HepG2 (cell line): ENCODE measurements around the gene RTN1. TPM values are rescaled to one million over a fixed set of nuclear protein-coding genes. Genes with fewer than 3 reads are reported as not detected.

Source experiments
- ATAC-seq: fragments of 200-7000 bp; cut with Tn5 transposase; 3 replicates; pipeline ENCODE4 v1.9.1; 2020; ENCODE audit warnings: mild to moderate bottlenecking, moderate library complexity
- BruUV-seq: library from RNA; stranded (reverse); fragments of 400-500 nt; replicated peaks from 2 replicates; lab custom pipeline; 2021; lab: Mats Ljungman, UMichigan
- CTCF ChIA-PET: fragments of 300-600 bp; formaldehyde crosslinking; extraction: SDS; loops from one replicate; lab custom pipeline; 2021; ENCODE audit warnings: low total read pairs, inconsistent platforms, low intra/inter-chr PET ratio; lab: Yijun Ruan, JAX
- POLR2A ChIA-PET: fragments of 350-600 bp; sonication (Branson Sonifier 250); formaldehyde crosslinking; loops from one replicate; lab custom pipeline; 2020; ENCODE audit warnings: antibody characterized with exemption, inconsistent platforms; lab: Yijun Ruan, JAX
- DNase-seq: peaks from one replicate; pipeline ENCODE4 v3.0.0-alpha.2; 2015; ENCODE audit warnings: low spot score
- FAIRE-seq: peaks from 3 replicates; lab custom pipeline; 2011; peaks lifted over from hg19 to GRCh38; lab: Jason Lieb, UNC
- H2AFZ ChIP-seq: one replicate; pipeline ENCODE4 v1.6.1; 2011; ENCODE audit warnings: low read length, inconsistent platforms
- H3K27ac ChIP-seq: fragments of 300-600 bp; 3 replicates; pipeline ENCODE4 v1.8.0; 2011; ENCODE audit warnings: mixed run types, mild to moderate bottlenecking, mixed read lengths, low read length, inconsistent platforms; ENCODE audit not compliant: insufficient read depth; ENCODE audit errors: extremely low read length
- H3K27me3 ChIP-seq, 2 experiments: fragments of 200-600 bp in 1 of 2; 2 replicates in 1 of 2; 3 replicates in 1 of 2; pipeline versions ENCODE4 v1.6.0 to v1.8.0; 2011; ENCODE audit warnings: low read length in 2 of 2, mild to moderate bottlenecking in 2 of 2, moderate library complexity in 2 of 2, inconsistent platforms in 1 of 2; ENCODE audit not compliant: insufficient read depth in 2 of 2, control insufficient read depth in 1 of 2
- H3K36me3 ChIP-seq, 2 experiments: fragments of 200-600 bp in 1 of 2; replicated peaks in 1 of 2; 2 replicates in 1 of 2; 3 replicates in 1 of 2; pipeline versions ENCODE4 v1.5.1 to v1.8.0; 2011; ENCODE audit warnings: low read length in 2 of 2, inconsistent platforms in 1 of 2; ENCODE audit not compliant: insufficient read depth in 2 of 2, control insufficient read depth in 1 of 2
- H3K4me1 ChIP-seq: 2 replicates; pipeline ENCODE4 v1.5.1; 2012; ENCODE audit warnings: low read length, inconsistent platforms; ENCODE audit not compliant: insufficient read depth
- H3K4me2 ChIP-seq: 2 replicates; pipeline ENCODE4 v1.6.0; 2011; ENCODE audit warnings: low read depth, low read length, inconsistent platforms
- H3K4me3 ChIP-seq, 3 experiments: fragments of 200-600 bp in 1 of 3; sonication (generic), shearing (Covaris generic) in 1 of 3; replicated peaks in 1 of 3; 2 replicates each; pipeline ENCODE4 v1.5.1; 2011 to 2016; ENCODE audit warnings: low read length in 3 of 3, inconsistent platforms in 2 of 3, low read depth in 2 of 3, mild to moderate bottlenecking in 2 of 3, control low read depth in 1 of 3, mixed read lengths in 1 of 3; ENCODE audit not compliant: insufficient read depth in 1 of 3
- H3K79me2 ChIP-seq: one replicate; pipeline ENCODE4 v1.6.1; 2011; ENCODE audit warnings: low read length, inconsistent platforms; ENCODE audit not compliant: insufficient read depth
- H3K9ac ChIP-seq: 2 replicates; pipeline ENCODE4 v1.6.0; 2011; ENCODE audit warnings: mild to moderate bottlenecking, low read depth, low read length, inconsistent platforms; ENCODE audit not compliant: insufficient read depth
- H3K9me3 ChIP-seq: 2 replicates; pipeline ENCODE4 v1.5.1; 2012; ENCODE audit warnings: mild to moderate bottlenecking, low read length
- H4K20me1 ChIP-seq: 2 replicates; pipeline ENCODE4 v1.6.0; 2011; ENCODE audit warnings: inconsistent platforms, mild to moderate bottlenecking, low read length, moderate library complexity; ENCODE audit not compliant: insufficient read depth
- BATF2 ChIP-seq: sonication (generic); formaldehyde crosslinking; IDR thresholded peaks from 2 replicates; pipeline ENCODE4 v1.8.0; 2022; ENCODE audit warnings: mild to moderate bottlenecking, missing genetic modification reagents, moderate library complexity
- BORCS8-MEF2B ChIP-seq: sonication (generic); formaldehyde crosslinking; IDR thresholded peaks from 2 replicates; pipeline ENCODE4 v1.8.0; 2022; ENCODE audit warnings: mild to moderate bottlenecking, missing genetic modification reagents
- CTCF ChIP-seq: sonication (generic); formaldehyde crosslinking; IDR thresholded peaks from 2 replicates; pipeline ENCODE4 v1.5.0; 2020; ENCODE audit warnings: mild to moderate bottlenecking, missing genetic modification reagents, moderate library complexity
- HNF1B ChIP-seq: sonication (generic); formaldehyde crosslinking; IDR thresholded peaks from 2 replicates; pipeline ENCODE4 v1.5.1; 2020; ENCODE audit warnings: mild to moderate bottlenecking, moderate library complexity, missing genetic modification reagents
- MIXL1 ChIP-seq: IDR thresholded peaks from 2 replicates; pipeline ENCODE4 v1.6.1; 2016
- TOPORS ChIP-seq: sonication (generic); formaldehyde crosslinking; IDR thresholded peaks from 2 replicates; pipeline ENCODE4 v1.8.0; 2023; ENCODE audit warnings: mild to moderate bottlenecking, missing genetic modification reagents
- ZNF180 ChIP-seq: sonication (generic); formaldehyde crosslinking; IDR thresholded peaks from 2 replicates; pipeline ENCODE4 v1.4.0; 2020; ENCODE audit warnings: low read depth, missing genetic modification reagents, borderline replicate concordance
- ZNF549 ChIP-seq: sonication (generic); formaldehyde crosslinking; IDR thresholded peaks from 2 replicates; pipeline ENCODE4 v1.5.0; 2020; ENCODE audit warnings: missing genetic modification reagents
- ZNF780A ChIP-seq: sonication (generic); formaldehyde crosslinking; IDR thresholded peaks from 2 replicates; pipeline ENCODE4 v1.8.0; 2022; ENCODE audit warnings: mild to moderate bottlenecking, missing genetic modification reagents, moderate library complexity
- ZNF841 ChIP-seq: sonication (generic); formaldehyde crosslinking; IDR thresholded peaks from 2 replicates; pipeline ENCODE4 v1.8.1; 2023; ENCODE audit warnings: missing genetic modification reagents, borderline replicate concordance
- WGBS: methylation state at CpG from one replicate; pipeline ENCODE4 v1.1.6; 2017; ENCODE audit warnings: low lambda C conversion rate; 5-methylcytosine and 5-hydroxymethylcytosine counted together
- in situ Hi-C: cut with HindIII; loops from 2 replicates; pipeline ENCODE4 v1.10.0; 2017; ENCODE audit warnings: low pct_unique_long_range_greater_than_20kb; ENCODE audit not compliant: extremely low pct_ligation_motif_present
- intact Hi-C: fragments of 100-400 bp; cut with micrococcal nuclease; formaldehyde crosslinking; loops from one replicate; pipeline ENCODE4 v1.10.0; 2022; ENCODE audit not compliant: unreplicated experiment
- polyA plus RNA-seq, 8 experiments: library from polyadenylated mRNA; depleted of rRNA in 3 of 8; stranded (reverse) in 7 of 8; unstranded in 1 of 8; fragments of >200 nt; fragmentation: Illumina TruSeq in 4 of 8; extraction: Trizol in 4 of 8; gene quantifications; 2 replicates each; pipeline versions ENCODE4 v1.2.1 to v1.2.3, GENCODE V29; 2011 to 2016; ENCODE audit warnings: low read depth in 4 of 8, missing spikeins in 1 of 8, mixed read lengths in 1 of 8; ENCODE audit not compliant: insufficient read depth in 1 of 8
- total RNA-seq, 5 experiments: library from RNA; depleted of rRNA; stranded (reverse); fragments of >200 nt; fragmentation: Illumina TruSeq; extraction: Trizol; gene quantifications; 2 replicates each; pipeline ENCODE4 v1.2.3, GENCODE V29; 2016; ENCODE audit warnings: low read depth in 1 of 5
- TF ChIP-seq, protein P1 (sequence below): IDR thresholded peaks from 2 replicates; pipeline ENCODE4 v1.6.1; 2012; ENCODE audit warnings: low read depth, low read length, improper control_type of control experiment
- TF ChIP-seq, protein P2 (sequence below), 2 experiments: IDR thresholded peaks; 2 replicates each; pipeline ENCODE4 v1.6.1; 2011 to 2012; ENCODE audit warnings: low read length in 2 of 2, borderline replicate concordance in 1 of 2, low read depth in 1 of 2, mild to moderate bottlenecking in 1 of 2, moderate library complexity in 1 of 2

Gene RTN1
- total and polyA plus RNA-seq, 2 of the 13 experiments (the other 11 are each of a cell fraction or from before 2014, with no cell fraction given): 0.04 to 0.18 TPM

DNA sequence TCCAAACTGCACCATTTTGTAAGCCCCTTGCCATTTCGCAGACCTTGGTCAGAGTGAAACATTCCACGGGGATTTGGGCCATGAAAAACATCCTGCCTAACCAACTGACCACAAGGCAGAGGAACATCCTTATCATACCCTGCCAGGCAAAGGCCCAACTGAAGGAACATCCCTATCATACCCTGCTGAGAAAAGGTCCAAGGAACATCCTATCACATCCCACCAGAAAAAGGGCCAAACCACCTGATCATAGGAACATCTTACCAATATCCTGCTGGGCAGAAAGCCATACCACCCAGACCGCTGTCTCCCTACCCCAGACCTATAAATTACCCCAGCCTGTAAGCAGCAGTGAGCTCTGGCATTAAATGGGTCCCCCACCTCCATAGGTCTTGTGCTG lies 30.0 kb upstream of the RTN1 start (continued):
- no peak for TF ChIP-seq ZNF180 (CRISPR knock-in tag)
- no peak for TF ChIP-seq BORCS8-MEF2B
- no peak for TF ChIP-seq BATF2 (CRISPR knock-in tag)
- TF ChIP-seq ZNF841 (CRISPR knock-in tag): no peak

GRCh38 chr14:59897757-59898383 lies 27.3 kb upstream of the RTN1 start:
- FAIRE-seq (peak; percentile 65), ATAC-seq (peak; percentile 93), DNase-seq (peak; percentile 30)
- H3K27me3 ChIP-seq: peaks cover 0 to 5% of the 10 kb centered on the region in 2 experiments; a peak in 3 of 5 replicates
- H3K27ac ChIP-seq: no peak overlapping the region
- BruUV-seq: no TSS peak
- no peaks in the 10 kb centered on the region for H4K20me1 ChIP-seq
- H2AFZ ChIP-seq: no peak overlapping the region
- H3K9me3 ChIP-seq: no peaks in the 10 kb centered on the region
- no peaks in the 10 kb centered on the region for H3K36me3 ChIP-seq
- CTCF ChIA-PET: no interaction called here
- H3K4me3 ChIP-seq: no peak overlapping the region
- H3K9ac ChIP-seq: no peak overlapping the region
- H3K4me1 ChIP-seq: no peaks in the 10 kb centered on the region
- H3K79me2 ChIP-seq: no peaks in the 10 kb centered on the region
- intact Hi-C loops (loop anchor here (1.0 to 10.0 kb wide), 2 partner anchors 266 to 393 kb away; no protein-coding TSS in a partner anchor), in situ Hi-C loops (no loop called here)
- 2% methylated on average over 7 of the region's 8 CpGs for WGBS
- no peak overlapping the region for H3K4me2 ChIP-seq
- POLR2A ChIA-PET: no interaction called here
- no peak for TF ChIP-seq ZNF549 (CRISPR knock-in tag)
- TF ChIP-seq, protein P1, sequence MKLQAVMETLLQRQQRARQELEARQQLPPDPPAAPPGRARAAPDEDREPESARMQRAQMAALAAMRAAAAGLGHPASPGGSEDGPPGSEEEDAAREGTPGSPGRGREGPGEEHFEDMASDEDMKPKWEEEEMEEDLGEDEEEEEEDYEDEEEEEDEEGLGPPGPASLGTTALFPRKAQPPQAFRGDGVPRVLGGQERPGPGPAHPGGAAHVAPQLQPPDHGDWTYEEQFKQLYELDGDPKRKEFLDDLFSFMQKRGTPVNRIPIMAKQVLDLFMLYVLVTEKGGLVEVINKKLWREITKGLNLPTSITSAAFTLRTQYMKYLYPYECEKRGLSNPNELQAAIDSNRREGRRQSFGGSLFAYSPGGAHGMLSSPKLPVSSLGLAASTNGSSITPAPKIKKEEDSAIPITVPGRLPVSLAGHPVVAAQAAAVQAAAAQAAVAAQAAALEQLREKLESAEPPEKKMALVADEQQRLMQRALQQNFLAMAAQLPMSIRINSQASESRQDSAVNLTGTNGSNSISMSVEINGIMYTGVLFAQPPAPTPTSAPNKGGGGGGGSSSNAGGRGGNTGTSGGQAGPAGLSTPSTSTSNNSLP: peak; percentile 29; the same call in 1 of the 2 replicates
- TF ChIP-seq MIXL1 (CRISPR knock-in tag): no peak
- TF ChIP-seq TOPORS (CRISPR knock-in tag): no peak
- TF ChIP-seq HNF1B (CRISPR knock-in tag): 0 out of 2 replicates have a peak, but pooled peaks have one; percentile 26
- peak; percentile 79 for TF ChIP-seq CTCF (CRISPR knock-in tag)
- no peak for TF ChIP-seq ZNF780A (CRISPR knock-in tag)
- TF ChIP-seq, protein P2, sequence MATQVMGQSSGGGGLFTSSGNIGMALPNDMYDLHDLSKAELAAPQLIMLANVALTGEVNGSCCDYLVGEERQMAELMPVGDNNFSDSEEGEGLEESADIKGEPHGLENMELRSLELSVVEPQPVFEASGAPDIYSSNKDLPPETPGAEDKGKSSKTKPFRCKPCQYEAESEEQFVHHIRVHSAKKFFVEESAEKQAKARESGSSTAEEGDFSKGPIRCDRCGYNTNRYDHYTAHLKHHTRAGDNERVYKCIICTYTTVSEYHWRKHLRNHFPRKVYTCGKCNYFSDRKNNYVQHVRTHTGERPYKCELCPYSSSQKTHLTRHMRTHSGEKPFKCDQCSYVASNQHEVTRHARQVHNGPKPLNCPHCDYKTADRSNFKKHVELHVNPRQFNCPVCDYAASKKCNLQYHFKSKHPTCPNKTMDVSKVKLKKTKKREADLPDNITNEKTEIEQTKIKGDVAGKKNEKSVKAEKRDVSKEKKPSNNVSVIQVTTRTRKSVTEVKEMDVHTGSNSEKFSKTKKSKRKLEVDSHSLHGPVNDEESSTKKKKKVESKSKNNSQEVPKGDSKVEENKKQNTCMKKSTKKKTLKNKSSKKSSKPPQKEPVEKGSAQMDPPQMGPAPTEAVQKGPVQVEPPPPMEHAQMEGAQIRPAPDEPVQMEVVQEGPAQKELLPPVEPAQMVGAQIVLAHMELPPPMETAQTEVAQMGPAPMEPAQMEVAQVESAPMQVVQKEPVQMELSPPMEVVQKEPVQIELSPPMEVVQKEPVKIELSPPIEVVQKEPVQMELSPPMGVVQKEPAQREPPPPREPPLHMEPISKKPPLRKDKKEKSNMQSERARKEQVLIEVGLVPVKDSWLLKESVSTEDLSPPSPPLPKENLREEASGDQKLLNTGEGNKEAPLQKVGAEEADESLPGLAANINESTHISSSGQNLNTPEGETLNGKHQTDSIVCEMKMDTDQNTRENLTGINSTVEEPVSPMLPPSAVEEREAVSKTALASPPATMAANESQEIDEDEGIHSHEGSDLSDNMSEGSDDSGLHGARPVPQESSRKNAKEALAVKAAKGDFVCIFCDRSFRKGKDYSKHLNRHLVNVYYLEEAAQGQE (IDR thresholded peaks at IDR 0.05; ENCODE audit: borderline replicate concordance in 1 of 2, low read depth in 1 of 2, low read length in 2 of 2): no peak
